Pancreas (tissue), 10 donors: Measurements from ENCODE around the gene AGBL4. TPM values are rescaled to one million over a fixed set of nuclear protein-coding genes. Genes with fewer than 3 reads are reported as not detected.

Source experiments
- ATAC-seq, 4 donors: fragments of 200-7000 bp; cut with Tn5 transposase; one replicate each; pipeline versions ENCODE4 v1.8.0 to v1.9.1; 2020; ENCODE audit warnings: mild to moderate bottlenecking in 4 of 4, moderate library complexity in 4 of 4
- DNase-seq, 6 donors: peaks; one replicate each; pipeline ENCODE4 v3.0.0-alpha.2; 2020
- FAIRE-seq: peaks from 2 replicates; lab custom pipeline; 2012; peaks lifted over from hg19 to GRCh38; lab: Jason Lieb, UNC
- H3K27ac ChIP-seq, 4 donors: fragments of 200-600 bp; sonication (generic); 1 replicate in 3 of 4; 2 replicates in 1 of 4; pipeline versions ENCODE4 v1.5.0 to v1.8.0; 2020
- H3K27me3 ChIP-seq, 4 donors: fragments of 200-600 bp; one replicate each; pipeline ENCODE4 v1.8.0; 2021
- H3K36me3 ChIP-seq, 3 donors: fragments of 200-600 bp; sonication (generic) in 1 of 3; one replicate each; pipeline versions ENCODE4 v1.5.0 to v1.8.0; 2020 to 2021
- H3K4me1 ChIP-seq, 3 donors: fragments of 200-600 bp; one replicate each; pipeline ENCODE4 v1.8.0; 2021
- H3K4me3 ChIP-seq, 4 donors: fragments of 200-600 bp; sonication (generic) in 2 of 4; one replicate each; pipeline versions ENCODE4 v1.5.0 to v1.8.0; 2020 to 2021
- H3K9me3 ChIP-seq, 4 donors: fragments of 200-600 bp; one replicate each; pipeline ENCODE4 v1.8.0; 2021
- WGBS, 2 donors: extraction: QIAGEN DNeasy Blood & Tissue Kit; methylation state at CpG; one replicate each; pipeline ENCODE4 v1.1.7; 2013; 5-methylcytosine and 5-hydroxymethylcytosine counted together
- intact Hi-C, 3 donors: fragments of 100-400 bp; cut with DNase I; formaldehyde crosslinking; loops; one replicate each; pipeline versions ENCODE4 v1.11.1 to v1.14.2; 2022
- polyA plus RNA-seq, 2 donors: library from polyadenylated mRNA; stranded (reverse); fragments of 200-250 nt; gene quantifications; one replicate each; pipeline ENCODE4 v1.2.3, GENCODE V29; 2013
- total RNA-seq, 6 donors: library from RNA; stranded (reverse); fragmentation: NEBNext Ultra II Directional in 4 of 6; extraction: Animal tissue kit (Norgen Biotek cat#: 25700) in 4 of 6; gene quantifications; one replicate each; pipeline versions ENCODE4 v1.2.1 to v1.2.4, GENCODE V29; 2021 to 2023
- TF ChIP-seq, protein P1 (sequence below), 4 donors: fragments of 200-600 bp; sonication (generic) in 3 of 4; IDR thresholded peaks; one replicate each; pipeline versions ENCODE4 v1.5.0 to v1.8.0; 2021; ENCODE audit warnings: antibody characterized with exemption in 4 of 4
- donor health status: healthy with polysubstance abuse.
- donor health status: DM: no; HTN: no; CAD: no; lungs with moderate emphysema.
- donor health status: DM: no; HTN: no; CAD: no.
- donor health status: control.
- donor health status: control.
- donor health status: Bipolar disorder and iron deficiency.
- donor health status: DM: yes; HTN: yes; CAD: no.
- donor health status: DM: no; HTN: no; CAD: no.
- donor health status: DM: no; HTN: no; CAD: no.
- donor health status: DM: yes; HTN: yes; CAD: no.

Gene AGBL4
- 1 to 10 TPM in 2 of 6 donors, under 1 TPM in 4; 0.37 to 1.2 (median 0.64) TPM for total RNA-seq
- polyA plus RNA-seq, result under 1 TPM; 0.15 to 0.59 TPM

GRCh38 chr1:50023292-50024159, at the start of gene AGBL4:
TSS of gene AGBL4 (minus strand) at chr1:50023954.
- FAIRE-seq (no peak), DNase-seq (peak; percentile 58 to 89 (median 76)), ATAC-seq (peak; percentile 98 to 100 (median 99))
- Histone ChIP-seq H3K36me3 (no peaks in the 10 kb centered on the region), H3K27ac (peak within 1 kb of the TSS in 1 of 4 donors; percentile 14), H3K4me3 (peak within 1 kb of the TSS; percentile 48 to 67 (median 52)), H3K4me1 (no peaks in the 10 kb centered on the region), H3K9me3 (no peaks in the 10 kb centered on the region), H3K27me3 (no peaks in the 10 kb centered on the region)
- intact Hi-C loops, result no loop called here
- TF ChIP-seq, protein P1, sequence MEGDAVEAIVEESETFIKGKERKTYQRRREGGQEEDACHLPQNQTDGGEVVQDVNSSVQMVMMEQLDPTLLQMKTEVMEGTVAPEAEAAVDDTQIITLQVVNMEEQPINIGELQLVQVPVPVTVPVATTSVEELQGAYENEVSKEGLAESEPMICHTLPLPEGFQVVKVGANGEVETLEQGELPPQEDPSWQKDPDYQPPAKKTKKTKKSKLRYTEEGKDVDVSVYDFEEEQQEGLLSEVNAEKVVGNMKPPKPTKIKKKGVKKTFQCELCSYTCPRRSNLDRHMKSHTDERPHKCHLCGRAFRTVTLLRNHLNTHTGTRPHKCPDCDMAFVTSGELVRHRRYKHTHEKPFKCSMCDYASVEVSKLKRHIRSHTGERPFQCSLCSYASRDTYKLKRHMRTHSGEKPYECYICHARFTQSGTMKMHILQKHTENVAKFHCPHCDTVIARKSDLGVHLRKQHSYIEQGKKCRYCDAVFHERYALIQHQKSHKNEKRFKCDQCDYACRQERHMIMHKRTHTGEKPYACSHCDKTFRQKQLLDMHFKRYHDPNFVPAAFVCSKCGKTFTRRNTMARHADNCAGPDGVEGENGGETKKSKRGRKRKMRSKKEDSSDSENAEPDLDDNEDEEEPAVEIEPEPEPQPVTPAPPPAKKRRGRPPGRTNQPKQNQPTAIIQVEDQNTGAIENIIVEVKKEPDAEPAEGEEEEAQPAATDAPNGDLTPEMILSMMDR (IDR thresholded peaks at IDR 0.05), result no peak
- WGBS, 2 donors, result 4 to 6% methylated on average over 39 to 56 of the region's 56 CpGs

GRCh38 chr1:50066806-50067205, 43.1 kb upstream of the AGBL4 start:
- Histone ChIP-seq H3K4me1 (no peaks in the 10 kb centered on the region), H3K36me3 (no peaks in the 10 kb centered on the region), H3K9me3 (no peaks in the 10 kb centered on the region), H3K27me3 (peaks cover 0 to 4% (median 0%) of the 10 kb centered on the region in 4 donors), H3K4me3 (no peak overlapping the region), H3K27ac (no peak overlapping the region)
- intact Hi-C loops, result no loop called here
- FAIRE-seq, result no peak
- TF ChIP-seq, protein P1 (IDR thresholded peaks at IDR 0.05), result no peak
- WGBS, 2 donors, result 40 to 48% methylated on average over 1 of the region's 1 CpG
- no peak for DNase-seq
- ATAC-seq, result no peak

DNA sequence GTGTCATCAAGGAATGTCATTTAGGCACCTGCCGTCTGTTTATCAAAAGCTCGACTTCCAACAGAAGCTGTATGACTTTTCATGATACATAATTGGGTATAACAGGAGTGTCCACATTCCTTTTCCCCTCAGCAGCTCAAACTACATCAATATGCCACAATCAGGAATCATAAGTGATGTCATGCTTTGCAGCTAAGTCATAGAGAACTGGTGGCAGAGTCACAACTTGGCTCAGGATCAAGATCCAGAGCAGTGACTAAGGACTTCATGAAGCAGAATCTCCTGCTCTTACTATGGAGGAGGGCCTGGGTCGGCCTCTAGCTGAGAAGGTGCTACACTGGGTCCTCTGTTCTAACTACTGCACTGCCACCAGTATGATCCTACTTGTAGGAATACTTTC, 36.5 kb upstream of the AGBL4 start:
- intact Hi-C loops, result no loop called here
- no peaks in the 10 kb centered on the region for H3K9me3 ChIP-seq
- FAIRE-seq (no peak), DNase-seq (peak in 1 of 6 donors; percentile 7), ATAC-seq (peak in 1 of 4 donors; percentile 24)
- TF ChIP-seq, protein P1 (IDR thresholded peaks at IDR 0.05), result no peak
- no peaks in the 10 kb centered on the region for H3K27me3 ChIP-seq
- no peak overlapping the region for H3K4me3 ChIP-seq
- H3K36me3 ChIP-seq, result no peaks in the 10 kb centered on the region
- no peaks in the 10 kb centered on the region for H3K4me1 ChIP-seq
- 31 to 41% methylated on average over 3 of the region's 3 CpGs for WGBS, 2 donors
- H3K27ac ChIP-seq, result no peak overlapping the region

DNA sequence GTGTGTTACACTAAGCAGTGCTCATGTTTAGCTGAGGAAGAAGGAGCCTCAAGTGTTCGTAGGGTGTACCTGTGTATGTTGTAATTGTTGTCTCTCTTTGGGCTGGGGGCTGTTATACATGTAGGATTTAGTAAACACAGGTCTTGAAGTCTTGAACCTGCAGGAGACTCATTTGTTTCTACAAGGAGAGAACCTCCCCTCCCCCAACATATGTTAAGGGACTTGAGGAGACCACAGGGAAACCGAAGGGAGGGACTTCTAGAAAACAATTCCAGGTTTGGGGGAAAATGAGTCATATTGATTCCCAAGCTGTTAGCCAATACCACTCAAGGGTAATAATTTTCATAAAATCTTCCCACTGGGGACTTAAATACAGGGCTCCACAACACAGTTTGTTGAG, 25.0 kb upstream of the AGBL4 start:
- TF ChIP-seq, protein P1 (IDR thresholded peaks at IDR 0.05), result no peak

More for the DNA sequence above, 25.0 kb upstream of the AGBL4 start:
- Histone ChIP-seq H3K4me3 (no peak overlapping the region), H3K36me3 (no peaks in the 10 kb centered on the region), H3K27me3 (peaks cover 0 to 28% (median 3%) of the 10 kb centered on the region in 4 donors), H3K27ac (no peak overlapping the region), H3K9me3 (no peaks in the 10 kb centered on the region), H3K4me1 (no peaks in the 10 kb centered on the region)
- ATAC-seq (peak in 2 of 4 donors; percentile 23 to 49), FAIRE-seq (no peak), DNase-seq (no peak)
- intact Hi-C loops, result no loop called here
- 46 to 56% methylated on average over 2 of the region's 2 CpGs for WGBS, 2 donors
